Measurements from ENCODE around the gene ZNF586. TPM values are rescaled to one million over a fixed set of nuclear protein-coding genes. Genes with fewer than 3 reads are reported as not detected.

The ZNF586 gene
- total RNA-seq = 6.2 and 8.1 TPM in 2 replicates

GRCh38 chr19:57769345-57770131 lies at the start of gene ZNF586:
TSS of gene ZNF586 (plus strand) at chr19:57769676. CDS start at chr19:57769843, 167 bp downstream.

DNA sequence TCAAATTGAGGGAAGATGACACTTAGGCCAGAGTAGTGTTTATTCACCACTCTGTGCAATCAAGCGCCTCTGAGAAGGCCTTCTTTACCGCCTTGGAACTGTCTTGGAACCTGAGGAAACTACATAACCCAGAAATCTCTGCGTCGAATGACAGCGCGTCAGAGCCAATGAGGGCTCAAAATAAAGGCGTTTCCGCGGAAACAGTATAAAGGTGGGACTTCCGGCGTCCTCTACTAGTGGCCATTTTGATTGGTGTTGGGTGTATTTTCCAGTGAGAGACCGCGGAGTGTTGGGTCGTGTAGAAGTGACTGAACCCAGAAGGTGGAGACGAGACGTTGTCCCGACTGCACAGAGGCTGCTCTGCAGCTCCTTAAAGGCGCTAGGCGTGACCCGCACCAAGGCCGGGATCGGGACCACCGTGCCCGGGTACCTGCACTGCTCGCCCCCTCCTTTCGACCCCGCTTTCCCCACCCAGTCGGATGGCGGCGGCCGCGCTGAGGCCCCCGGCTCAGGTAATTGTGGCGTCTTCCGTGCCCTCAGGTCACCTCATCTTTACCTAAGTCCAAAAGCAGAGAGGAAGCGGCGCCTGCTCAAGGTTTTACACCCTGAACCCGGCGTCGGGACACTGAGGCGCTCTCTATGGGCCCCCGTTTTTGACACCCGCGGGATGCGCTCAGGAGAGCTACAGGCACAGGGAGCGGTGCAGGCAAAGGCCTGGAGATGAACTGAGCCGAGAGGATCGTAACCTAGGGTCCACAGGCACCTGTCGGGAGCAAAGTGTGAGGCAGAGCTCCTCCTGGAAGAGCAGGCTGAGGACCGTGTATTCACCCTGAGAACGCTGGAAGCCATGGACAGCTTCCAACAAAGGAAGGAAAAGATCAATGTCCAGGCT lies 22.6 kb upstream of the ZNF586 start, which contains the start of gene ZNF776:
Gene ZNF776 (plus strand): TSS at position 236 of the 892 bp plus-strand sequence. CDS start 244 bp downstream, at position 480.

DNA sequence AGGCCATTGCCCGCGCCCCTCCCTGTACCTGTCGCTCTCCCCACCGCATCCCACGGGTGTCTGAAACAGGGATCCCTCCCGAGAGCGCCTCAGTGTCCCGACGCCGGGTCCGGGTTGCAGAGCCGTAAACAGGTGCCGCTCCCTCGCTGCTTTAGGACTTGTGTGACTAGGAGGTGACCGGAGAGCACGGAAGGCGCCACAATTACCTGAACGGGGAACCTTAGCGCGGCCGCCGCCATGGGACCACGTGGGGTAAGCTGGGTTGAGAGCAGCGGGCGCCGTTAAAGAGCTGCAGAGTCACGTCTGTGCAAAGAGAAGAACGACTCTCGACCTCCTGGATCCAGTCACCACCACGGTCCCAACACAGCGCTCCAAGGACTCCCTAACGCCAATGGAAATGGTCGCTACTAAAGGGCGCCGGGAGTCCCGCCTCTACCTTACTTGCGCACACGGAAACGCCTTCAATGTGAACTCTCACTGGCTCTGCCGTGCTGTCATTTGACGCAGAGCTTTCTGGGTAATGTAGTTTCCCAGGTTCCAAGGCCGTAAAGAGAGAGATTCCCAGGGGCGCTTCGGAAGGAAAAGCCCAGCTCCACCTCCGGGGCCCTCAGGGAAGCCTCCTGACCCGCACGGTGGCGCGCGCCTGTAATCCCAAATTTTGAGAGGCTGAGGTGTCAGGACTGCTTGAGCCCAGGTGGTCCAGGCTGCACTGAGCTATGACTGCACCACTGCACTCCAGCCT lies 45.2 kb downstream of the ZNF586 start, which contains the start of gene ZNF552:
Gene ZNF552 (minus strand): TSS at position 409 of the 742 bp plus-strand sequence. CDS start 170 bp downstream, at position 239.

DNA sequence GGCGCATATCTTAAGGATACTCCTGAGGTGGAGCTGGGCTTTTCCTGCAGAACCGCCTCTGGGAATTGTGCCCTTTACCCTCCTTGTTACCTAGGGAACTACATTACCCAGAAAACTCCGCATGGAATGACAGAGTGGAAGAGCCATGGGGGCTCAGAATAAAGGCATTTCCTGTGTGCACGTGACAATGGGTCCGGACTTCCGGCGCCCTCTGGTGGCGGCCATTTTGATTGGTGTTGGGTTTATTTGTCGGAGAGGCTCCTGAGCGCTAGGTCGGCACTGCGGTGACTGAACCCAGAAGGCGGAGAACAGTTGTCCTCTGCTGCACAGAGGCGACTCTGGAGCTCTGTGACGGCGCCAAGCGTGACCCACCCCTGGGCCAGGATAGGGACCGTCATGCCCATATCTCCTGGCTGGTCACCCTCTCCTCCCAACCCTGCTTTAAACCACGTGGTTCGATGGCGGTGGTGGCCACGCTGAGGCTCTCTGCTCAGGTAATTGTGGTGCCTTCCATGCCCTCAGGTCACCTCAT lies 60.7 kb downstream of the ZNF586 start, which contains the start of gene ZNF587B:
Gene ZNF587B (plus strand): TSS at position 229 of the 532 bp plus-strand sequence. CDS start 230 bp downstream, at position 459.

Other genes starting within 250 kb of the ZNF586 start
- 2.7 and 2.9 TPM in 2 replicates for gene ZNF549, start 242.3 kb upstream of the ZNF586 start, total RNA-seq
- gene ZNF550, start 209.8 kb upstream of the ZNF586 start, total RNA-seq = 0.86 and 1.8 TPM in 2 replicates
- 2.5 and 3.2 TPM in 2 replicates for gene ZNF416, start 190.8 kb upstream of the ZNF586 start, total RNA-seq
- 1.8 and 2.6 TPM in 2 replicates for gene ZIK1, start 185.5 kb upstream of the ZNF586 start, total RNA-seq
- 2.5 and 3.2 TPM in 2 replicates for gene ZNF530, start 169.8 kb upstream of the ZNF586 start, total RNA-seq
- 8.7 and 13.0 TPM in 2 replicates for gene ZNF134, start 155.4 kb upstream of the ZNF586 start, total RNA-seq
- gene ZNF211, start 136.5 kb upstream of the ZNF586 start, total RNA-seq = 2.6 and 7.4 TPM in 2 replicates
- gene ZSCAN4, start 100.7 kb upstream of the ZNF586 start, total RNA-seq = not detected in 2 replicates
- 2.0 and 7.8 TPM in 2 replicates for gene ZNF551, start 87.7 kb upstream of the ZNF586 start, total RNA-seq
- not detected in 2 replicates for gene ZNF154, start 60.5 kb upstream of the ZNF586 start, total RNA-seq
- 4.4 and 7.5 TPM in 2 replicates for gene ZNF671, start 42.1 kb upstream of the ZNF586 start, total RNA-seq
- 4.4 and 5.2 TPM in 2 replicates for gene ZNF776, start 22.9 kb upstream of the ZNF586 start, total RNA-seq
- 1.6 and 1.7 TPM in 2 replicates for gene ZNF552, start 45.2 kb downstream of the ZNF586 start, total RNA-seq
- 2.0 and 4.6 TPM in 2 replicates for gene ZNF587B, start 60.6 kb downstream of the ZNF586 start, total RNA-seq
- gene ZNF587, start 80.2 kb downstream of the ZNF586 start, total RNA-seq = 6.3 and 14.9 TPM in 2 replicates
- gene ZNF814, start 119.4 kb downstream of the ZNF586 start, total RNA-seq = 0.71 and 1.4 TPM in 2 replicates
- 3.0 and 6.1 TPM in 2 replicates for gene ZNF417, start 146.9 kb downstream of the ZNF586 start, total RNA-seq
- gene ZNF418, start 165.7 kb downstream of the ZNF586 start, total RNA-seq = 0.29 and 1.8 TPM in 2 replicates
- gene ZNF256, start 178.0 kb downstream of the ZNF586 start, total RNA-seq = 0.29 and 3.5 TPM in 2 replicates
- not detected in 2 replicates for gene C19orf18, start 204.9 kb downstream of the ZNF586 start, total RNA-seq
- 1.7 and 6.4 TPM in 2 replicates for gene ZNF606, start 233.1 kb downstream of the ZNF586 start, total RNA-seq

All from myometrial cell (primary cell).